Measurements from ENCODE around the gene RBM20.

DNA sequence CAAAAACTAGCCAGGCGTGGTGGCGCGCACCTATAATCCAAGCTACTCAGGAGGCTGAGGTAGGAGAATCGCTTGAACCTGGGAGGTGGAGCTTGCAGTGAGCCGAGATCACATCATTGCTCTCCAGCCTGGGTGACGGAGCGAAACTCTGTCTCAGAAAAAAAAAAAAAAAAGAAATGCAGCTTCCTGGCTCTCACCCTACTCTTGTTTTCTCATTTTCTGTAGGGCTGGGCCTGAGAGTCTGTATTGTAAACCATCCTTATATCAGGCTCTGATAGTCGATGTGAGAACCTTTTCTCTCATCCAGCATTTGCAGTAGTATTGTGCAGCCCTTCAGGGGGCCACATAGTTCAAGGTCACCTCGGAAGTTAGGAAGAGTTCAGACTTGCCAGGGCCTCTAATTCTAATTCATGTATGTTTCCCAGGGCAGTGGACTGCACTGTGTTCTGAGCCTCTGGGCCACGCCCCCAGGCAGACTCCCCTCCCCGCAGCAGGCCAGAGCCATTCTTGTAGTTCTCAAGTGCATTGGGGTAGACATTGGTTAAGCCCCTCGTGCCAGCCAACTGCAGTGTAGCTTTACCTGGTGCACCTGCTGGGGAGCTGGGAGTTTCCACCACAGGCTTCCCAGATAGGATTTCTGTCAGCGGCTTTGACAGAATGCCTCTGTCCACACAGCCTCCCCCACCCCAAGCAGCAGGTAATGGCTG lies 189.3 kb downstream of the RBM20 start:
- TF ChIP-seq POLR2A (IDR thresholded peaks at IDR 0.05) (no peak), CTCF (IDR thresholded peaks at IDR 0.05) (no peak)

Data from breast epithelium (tissue), 3 donors.